Left kidney (tissue), 2 donors: ENCODE results near the gene HES7. TPM values are rescaled to one million over a fixed set of nuclear protein-coding genes. Genes with fewer than 3 reads are reported as not detected.
A peak's percentile ranks its signal among the peaks of the same experiment; 100 is the strongest.
"Not testable (repeated sequence)": the region's sequence is repeated elsewhere in the genome, so short reads cannot be mapped to it uniquely, and the experiment has no call there.

Experiments used
- DNase-seq: peaks from one replicate; pipeline ENCODE4 v3.0.0-alpha.2; 2013
- polyA plus RNA-seq: library from polyadenylated mRNA; unstranded; fragments of 120-200 nt; gene quantifications from one replicate; pipeline ENCODE4 v1.2.1, GENCODE V29; 2013; ENCODE audit not compliant: insufficient read length

The HES7 gene
- polyA plus RNA-seq, 1 donor = not detected

DNA sequence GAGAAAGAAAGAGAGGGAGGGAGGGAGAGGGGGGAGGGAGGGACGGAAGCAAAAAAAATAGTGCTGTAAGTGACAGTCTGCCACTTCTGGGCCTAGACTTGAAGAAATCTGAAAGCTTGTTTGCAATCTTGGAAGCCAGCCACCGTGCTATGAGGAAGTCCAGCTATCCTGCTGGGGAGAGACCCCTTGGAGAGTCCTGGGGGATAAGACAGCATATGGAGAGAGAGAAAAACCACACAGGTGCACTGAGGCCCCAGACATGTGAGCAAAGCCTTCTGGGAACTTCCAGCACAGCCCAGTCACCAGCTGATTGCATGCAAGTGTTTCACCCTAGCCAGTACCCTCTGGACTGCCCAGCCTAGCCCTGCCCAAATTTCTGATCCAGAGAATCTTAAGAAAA, 23.8 kb downstream of the HES7 start:
- DNase-seq = no peak

DNA sequence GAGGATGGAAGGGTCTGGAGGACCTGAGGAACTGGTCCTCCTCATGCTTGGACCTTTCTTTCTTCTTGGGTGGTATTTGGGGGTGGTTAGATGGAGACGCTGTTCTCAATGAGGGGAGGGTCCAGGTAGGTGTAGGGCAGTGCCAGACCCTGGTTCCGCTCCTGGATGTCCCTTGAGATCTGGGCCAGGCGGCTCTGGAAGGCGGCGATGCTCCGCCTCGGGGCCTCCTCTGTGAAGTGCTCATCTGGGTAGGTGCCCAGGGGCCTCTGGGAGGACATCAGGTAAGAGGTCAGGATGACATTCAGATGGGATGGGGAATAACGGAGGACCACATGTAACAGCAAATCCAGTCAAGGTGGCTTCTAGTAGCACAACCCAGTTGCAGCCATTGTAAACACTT, 27.4 kb downstream of the HES7 start:
- DNase-seq = no peak

DNA sequence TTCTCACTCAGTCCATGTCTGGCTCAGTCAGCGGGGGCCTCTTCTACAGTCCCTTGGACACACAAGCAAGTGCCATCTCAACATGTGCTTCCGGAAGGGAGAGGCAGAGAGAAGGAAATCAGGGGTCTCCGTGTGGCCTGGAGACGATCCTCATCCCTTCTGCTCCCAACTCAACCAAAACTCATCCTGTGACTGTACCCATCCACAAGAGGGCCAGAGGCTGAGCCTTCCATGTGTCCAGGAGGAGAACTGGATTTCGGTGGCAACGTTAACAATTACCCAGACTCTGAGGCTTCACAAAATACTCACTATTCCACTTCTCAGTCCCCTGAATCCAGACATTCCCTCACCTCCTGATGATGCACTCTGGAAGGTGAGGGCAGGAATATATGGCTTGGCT, 28.5 kb downstream of the HES7 start:
- DNase-seq = no peak

DNA sequence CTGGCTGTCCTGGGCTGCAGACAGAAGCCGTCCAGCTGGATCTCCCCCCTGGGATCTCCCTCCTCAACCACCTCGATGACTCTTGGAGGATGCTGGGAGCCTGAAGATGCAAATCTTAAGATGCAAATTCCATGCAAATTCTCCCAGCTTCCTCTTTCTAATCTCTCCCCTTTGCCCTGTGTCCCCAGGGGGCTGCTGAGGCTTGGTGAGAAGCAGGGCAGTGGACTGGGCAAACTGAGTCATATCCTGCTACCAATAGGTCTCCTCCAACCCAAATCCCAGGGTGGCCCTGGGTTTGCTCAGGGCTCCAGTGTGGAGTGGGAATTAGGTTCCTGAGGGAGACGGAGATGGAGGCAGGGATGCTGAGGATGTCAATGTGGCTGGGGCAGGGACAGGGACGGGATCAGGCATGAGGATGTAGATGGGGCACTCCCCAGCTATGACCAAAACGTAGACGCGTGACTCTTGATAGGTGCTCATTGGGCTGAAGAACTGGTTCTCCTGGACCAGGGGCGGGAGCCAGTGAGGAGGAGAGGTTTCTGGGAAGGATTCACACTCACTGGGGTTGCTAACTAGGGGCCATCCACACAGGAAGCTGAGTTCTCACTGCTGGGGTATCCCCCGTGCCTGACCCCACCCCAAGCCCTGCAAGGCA, 32.7 kb downstream of the HES7 start:
- no peak for DNase-seq

DNA sequence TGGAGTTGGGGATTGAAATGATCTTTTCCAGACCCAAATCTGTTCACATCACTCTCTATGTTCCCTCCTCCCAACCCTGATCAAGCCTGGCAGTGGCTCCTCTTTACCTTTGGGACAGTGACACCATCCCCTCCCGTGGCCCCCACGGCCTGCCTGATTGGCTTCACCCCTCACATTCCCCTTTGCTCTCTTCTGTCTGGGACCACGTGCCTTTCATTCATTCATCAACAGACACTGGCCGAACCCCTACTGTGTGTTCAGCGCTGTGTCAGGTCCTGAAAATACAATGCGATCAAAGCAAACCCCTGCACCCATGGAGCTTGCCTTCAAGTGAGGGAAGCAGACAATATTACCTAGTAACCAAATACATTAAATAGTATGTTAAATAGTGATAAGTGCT, 34.2 kb downstream of the HES7 start:
- DNase-seq = no peak

DNA sequence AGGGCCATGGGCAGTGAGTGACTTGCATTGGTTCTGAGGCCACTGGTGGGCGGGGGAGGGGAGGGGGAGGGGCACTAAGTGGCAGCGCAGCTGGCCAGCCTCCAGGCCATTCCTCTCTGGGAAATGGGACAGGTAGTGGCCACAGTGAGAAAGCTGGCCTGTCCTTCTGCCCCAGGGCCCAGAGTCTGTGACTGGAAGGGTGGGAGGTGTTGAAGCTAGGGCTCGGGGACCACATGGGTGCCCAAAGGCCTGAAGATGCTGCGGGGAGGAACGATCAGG, 36.0 kb downstream of the HES7 start:
- no peak for DNase-seq

DNA sequence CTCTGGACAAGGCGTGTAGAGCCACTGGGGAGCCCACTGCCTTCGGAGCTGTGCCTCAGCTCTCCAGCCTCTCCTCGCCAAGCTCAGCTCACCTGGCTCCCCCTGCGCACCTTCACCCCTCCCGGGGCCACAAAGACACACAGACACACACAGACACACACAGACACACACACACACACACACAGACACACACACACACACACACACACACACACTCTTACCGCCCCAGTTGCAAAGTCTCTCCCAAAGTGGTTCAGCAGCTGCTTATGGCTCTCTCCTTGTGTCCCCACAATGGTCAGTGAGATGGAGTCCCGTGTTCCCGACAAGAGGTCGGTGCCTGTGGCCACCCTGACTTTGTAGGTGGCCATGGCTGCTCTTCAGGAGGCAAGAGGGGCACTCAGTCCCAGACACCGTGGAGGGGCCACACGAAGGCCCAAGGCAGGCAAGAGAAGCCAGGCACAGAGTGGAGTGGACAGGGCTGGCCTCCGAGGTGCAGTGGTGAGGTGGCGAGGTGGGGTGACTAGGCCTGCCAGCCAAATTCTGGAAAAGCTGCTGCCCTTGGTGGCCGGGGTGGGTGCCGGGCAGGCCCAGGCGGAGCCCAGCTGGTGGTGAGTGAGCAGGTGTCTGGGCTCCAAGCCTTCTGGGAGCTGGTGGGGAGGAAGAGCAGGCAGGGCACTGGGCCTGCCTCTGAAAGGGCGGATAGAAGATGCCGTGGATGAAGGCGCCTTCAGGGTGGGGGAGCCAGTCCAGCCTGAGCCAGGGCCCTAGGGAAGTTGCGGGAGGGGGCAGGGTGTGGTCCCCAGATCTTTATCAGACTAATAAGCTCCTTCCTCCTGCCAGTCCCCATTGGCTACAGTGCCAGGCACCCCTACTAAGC, 36.6 kb downstream of the HES7 start, which contains the start of gene ALOX12B:
TSS of gene ALOX12B (minus strand) at position 642 of the 877 bp plus-strand sequence. CDS start at position 368, 274 bp downstream.
- DNase-seq = no peak

DNA sequence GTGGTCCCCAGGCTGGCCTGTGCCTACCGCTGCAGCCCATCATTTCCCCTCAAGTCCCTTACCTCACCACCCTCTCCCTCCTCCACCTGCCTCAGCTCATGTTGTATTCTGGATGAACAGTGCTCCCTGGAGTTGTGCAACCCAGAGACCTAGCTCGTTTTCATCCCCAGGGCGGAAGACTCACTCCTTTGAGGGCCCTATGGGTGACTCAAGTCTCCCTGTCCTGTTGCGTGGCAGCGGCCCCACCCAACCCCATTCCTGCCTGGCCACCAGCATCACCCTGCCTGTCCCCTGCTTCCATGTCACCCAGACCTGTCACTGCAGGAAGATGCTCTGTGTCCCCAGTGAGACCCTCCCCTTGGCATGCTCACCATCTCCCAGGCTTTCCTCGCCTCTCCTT, 39.7 kb downstream of the HES7 start:
- no peak for DNase-seq

DNA sequence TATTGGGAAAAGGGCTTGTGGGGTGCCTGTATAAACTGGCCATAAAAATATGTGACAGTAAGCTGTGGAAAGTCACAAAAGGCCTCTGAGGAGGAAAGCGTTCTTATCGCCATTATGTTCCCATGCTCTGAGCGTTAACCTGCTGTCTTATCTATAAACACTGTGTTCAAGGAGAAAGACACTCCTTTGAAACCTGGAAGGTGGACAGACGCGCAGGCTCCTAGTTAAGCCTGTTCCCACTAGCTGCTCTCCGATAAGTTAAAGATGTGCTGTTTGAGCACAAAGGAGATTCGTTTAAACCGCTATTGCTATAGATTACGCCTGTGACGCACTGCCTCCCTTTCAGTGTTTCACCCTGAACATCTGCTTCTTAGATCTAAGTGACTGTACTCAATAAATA, 41.6 kb downstream of the HES7 start:
- DNase-seq = no peak

DNA sequence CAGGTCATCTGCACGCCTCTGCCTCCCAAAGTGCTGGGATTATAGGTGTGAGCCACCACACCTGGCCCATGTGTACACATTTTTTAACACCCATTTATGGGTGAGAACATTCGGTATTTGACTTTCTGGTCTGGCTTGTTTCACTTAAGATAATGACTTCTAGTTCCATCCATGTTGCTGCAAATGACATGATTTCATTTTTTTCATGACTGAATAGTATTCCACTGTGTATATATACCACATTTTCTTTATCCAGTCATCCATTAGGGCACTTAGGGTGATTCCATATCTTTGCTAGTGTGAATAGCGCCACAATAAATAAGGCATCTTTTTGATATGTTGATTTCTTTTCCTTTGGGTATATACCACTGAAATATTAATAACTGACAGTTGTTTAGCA, 42.0 kb downstream of the HES7 start:
- no peak for DNase-seq

DNA sequence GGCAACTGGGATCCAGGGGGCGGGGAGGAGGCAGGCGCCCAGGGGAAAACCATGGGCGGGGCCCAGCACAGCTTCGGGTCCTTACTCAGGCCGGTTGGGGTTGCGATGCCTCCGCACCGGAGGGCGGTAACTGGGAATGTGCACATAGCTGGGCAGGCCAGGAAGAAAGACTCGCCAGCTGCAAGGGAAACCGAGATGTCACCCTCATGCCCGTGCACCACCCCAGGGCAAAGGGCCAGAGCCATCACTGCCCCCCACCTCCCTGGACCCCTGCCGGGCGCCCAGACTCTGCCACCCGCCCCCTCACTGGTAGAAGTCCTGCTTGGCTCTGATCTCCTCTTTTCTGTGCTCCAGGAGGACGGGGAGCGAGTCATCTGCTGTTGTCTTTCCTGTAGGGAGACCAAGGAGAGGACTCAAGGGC, 43.1 kb downstream of the HES7 start:
- DNase-seq = no peak

DNA sequence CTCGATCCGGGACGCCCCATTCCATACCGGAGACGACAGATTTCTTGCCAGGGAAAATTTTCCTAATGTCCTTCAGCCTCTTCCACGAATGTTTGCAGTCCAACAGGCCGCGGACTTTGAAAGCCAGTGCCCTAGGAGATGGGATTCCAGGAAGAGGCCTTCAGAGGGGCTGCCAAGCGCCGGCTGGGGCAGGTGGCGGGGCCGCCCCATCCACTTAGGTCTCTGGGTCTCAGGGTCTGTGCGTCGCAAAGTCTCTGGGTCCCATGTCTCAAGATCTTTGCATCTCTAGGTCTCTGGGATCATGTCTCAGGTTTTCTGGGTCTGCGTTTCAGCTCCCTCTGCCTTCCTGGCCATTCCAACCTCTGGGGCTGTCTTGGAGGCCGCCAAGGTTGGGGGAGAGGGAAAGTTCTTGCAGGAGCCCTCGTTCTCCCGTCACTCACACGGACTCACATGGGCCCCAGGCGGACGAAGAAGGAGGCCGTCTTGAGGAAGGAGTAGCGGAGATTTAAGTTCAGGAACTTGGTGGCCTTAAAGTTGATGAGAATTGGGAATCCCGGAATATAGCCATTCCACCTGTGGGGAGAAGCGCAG, 43.6 kb downstream of the HES7 start:
- no peak for DNase-seq

DNA sequence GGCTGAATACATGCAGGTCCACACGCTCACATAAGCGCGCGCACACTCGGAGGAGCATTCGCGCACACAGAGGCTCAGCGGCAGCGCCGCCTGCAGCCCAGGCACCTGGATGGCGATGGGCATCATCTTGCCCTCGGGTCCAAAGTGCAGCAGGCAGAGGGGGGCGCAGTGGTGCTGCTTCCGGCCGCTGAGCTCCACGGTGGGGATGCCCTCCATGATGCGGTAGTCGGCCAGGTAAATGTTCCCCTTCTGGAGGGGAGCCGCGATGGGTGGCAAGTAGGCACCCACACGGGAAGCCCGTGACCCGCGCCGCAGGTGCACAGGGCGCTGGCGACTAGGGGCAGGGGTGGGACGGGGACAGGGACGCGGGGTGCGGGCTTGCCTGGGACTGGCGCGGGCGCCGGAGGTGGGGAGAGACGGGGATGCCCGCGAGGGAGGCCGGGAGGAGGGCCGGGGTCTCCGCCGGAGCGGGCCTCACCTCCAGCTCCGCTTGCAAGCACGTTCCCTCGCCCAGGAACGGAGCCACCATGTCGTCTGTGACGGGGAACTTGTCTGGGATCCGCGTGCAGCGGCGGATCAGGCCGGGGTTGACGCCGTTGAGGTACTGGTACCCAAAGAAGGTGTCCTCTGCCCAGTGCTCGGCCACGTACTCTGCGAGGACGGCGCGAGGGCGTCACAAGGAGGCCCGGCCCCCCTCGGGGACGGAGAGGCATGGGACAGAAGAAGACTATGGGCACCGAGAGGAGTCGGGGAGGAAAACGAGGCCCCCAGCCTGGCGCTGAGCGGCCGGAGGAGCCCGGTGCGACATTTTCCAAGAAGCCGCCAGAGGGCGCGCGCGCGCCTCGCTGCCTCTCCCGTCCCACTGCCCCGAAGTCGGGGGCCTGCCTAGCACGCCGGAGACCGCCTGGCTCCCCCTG, 44.4 kb downstream of the HES7 start:
- peak; percentile 78 for DNase-seq

DNA sequence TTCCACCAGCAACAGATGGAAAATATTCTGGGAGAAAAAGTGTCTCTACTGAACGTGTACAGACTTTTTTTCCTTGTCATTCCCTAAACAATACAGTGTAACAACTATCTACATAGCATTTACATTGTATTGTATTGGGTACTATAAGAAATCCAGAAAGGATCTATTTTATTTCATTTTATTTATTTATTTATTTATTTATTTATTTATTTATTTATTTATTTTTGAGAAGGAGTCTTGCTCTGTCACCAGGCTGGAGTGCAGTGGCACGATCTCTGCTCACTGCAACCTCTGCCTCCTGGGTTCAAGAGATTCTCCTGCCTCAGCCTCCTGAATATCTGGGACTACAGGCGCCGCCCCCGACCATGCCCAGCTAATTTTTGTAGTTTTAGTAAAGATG, 46.0 kb downstream of the HES7 start:
- DNase-seq = not testable (repeated sequence)

DNA sequence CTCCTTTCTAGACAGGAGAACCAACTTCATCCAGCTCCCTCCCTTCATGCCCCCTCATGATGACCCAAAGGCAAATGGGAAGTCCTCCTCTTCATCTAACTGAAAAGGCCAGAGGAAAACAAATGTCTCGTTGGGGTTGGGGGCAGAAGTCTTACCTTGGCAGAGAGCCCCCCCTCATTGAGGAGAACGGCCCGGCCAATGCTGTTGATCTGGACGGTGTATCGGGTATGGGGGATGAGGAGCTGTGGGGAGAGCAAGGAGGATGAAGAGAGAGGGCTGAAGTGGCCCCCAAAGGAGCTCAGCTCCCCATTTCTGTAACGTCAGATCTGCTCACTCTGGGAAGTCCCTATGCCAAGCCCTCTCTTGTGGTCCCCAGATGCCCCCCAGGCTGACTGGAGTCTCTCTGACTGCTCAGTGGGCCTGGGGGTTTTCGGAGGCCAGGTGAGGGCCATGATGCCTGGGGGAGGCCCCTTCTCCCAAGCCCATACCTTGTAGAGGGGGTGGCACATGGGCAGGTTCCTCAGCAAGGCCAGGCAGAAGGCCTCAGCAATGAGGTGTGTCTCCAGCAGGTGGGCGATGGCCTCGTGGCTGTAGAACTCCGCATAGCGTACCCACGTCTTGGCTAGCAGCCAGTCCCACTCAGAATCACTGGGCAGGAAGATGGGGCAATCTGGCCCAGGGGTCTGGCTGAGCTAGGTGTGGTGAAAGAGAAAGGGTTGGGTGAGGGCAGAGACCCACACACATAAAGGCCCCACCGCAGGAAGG, 47.2 kb downstream of the HES7 start:
- no peak for DNase-seq

DNA sequence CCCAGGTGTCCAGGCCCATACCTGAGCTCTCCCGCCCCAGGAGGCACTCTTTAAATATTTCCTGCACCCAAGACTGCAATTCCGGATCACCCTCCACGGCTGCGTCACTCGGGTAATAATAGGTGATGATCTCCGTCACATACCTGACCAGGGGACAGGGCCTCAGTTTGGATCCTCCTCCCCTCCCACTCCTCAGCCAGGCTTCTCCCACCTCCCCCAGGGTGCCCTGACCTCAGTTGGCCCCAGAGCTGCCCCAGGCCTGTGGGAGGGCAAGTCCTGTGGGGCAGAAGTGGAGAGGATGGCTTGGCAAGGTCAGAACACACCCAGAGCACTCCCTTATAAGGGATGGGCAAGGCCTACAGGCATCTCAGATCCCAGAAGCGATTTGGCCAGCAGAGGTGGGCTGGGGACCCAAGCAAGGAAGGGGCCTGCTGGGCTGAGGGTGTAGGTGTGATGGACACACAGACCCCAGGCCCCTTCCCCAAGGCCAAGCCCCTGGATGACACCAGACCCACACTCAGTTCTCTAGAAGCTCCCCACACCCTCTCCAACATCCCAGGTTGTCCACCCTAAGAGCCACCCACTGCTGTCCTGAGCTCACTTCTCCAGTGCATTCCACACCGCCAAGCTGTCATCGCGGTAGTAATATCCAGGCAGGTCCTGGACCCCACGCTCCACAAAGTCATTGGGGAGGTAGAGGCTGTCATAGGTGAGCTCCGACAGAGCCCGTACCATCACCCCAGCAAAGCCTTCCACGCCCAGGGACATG, 48.1 kb downstream of the HES7 start:
- no peak for DNase-seq

DNA sequence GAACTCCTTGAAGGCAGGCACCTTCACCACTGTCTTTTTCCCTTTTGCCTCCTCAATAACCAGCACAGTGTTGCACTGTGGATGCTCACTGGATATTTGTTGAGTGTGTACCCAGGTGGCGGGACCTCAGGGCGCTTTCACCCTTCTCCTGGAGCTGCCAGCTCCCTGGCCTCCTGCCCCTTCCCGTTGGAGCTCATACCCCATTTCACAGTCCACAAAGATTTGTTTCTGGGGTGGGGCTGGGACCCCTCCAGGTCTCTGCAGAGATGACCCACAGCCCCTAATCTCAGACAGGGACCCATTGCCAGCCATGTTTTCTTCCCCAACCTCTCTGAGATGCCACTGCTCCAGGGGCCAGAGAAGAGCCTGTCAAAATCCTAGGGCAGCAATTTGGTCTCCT, 48.8 kb downstream of the HES7 start:
- DNase-seq = no peak

DNA sequence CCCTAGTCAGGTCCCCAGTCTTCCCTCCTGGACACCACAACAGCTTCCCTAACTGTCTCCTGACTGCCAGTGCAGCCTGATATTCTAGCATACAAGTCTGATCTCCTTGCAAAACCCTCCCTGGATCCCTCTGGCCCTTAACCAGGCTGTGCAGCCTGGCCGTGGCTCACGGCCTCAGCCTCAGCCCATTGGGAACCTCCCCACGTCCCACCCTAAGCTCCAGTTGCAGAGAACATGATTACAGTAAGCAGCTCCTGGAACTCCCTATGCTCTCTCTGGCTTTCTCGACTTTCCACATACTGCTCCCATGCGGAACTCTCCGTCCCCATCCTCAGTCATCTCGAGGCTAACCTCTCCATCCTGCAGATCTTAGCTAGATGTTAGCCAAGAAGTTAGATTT, 49.4 kb downstream of the HES7 start:
- DNase-seq = no peak

DNA sequence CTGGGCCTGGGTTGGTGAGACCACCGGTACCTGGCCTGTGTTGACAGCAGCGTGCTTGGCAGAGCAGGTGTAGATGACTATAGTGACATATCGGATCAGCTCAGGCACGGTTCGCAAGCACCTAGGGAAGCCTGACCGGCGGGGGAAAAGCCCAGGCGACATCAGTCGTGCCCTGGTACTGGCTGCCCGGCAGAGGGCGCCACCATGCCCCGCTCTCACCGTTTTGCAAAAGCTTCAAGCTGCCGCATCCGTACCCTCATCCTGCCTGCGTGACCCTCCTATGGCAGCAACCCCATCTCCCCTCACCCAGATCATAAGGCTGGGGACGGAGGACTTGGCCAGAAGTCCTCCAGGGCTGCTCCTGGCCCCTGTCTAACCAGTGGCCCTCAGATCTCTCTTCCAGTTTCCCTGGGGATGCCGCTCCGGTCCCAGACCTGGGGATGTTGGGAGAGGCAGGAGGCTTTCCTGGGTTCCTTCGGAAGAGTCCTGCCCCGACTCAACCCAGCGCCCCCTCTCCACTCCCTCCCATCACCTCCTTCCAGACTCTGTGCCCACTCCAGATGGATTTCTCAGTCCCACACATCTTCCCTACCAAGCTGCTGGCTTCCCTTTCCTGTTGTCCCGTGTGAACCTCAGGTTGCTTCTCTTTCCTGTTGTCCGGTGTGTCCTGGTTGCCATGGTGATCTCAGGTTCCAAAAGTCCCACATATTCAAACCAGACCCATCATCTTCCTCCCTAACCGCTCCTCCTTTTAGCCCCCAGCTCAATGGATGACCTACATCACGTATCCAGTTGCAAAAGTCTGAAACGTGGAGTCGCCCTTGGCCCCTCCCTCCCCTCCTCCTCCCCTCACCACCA, 50.0 kb downstream of the HES7 start:
- DNase-seq = no peak
